Vagina (tissue), 2 donors: Measurements from ENCODE around the gene PDCD1.

Source experiments
- CTCF ChIP-seq, 3 experiments: fragments of 450-650 bp in 2 of 3; fragments of 200-600 bp in 1 of 3; sonication (generic) in 1 of 3; IDR thresholded peaks; one replicate each; pipeline ENCODE4 v1.5.1; 2017 to 2019; ENCODE audit warnings: antibody characterized with exemption in 3 of 3, mild to moderate bottlenecking in 2 of 3, moderate library complexity in 2 of 3
- POLR2A ChIP-seq, 2 donors: fragments of 450-650 bp; IDR thresholded peaks; one replicate each; pipeline ENCODE4 v1.6.1; 2017; ENCODE audit warnings: antibody characterized with exemption in 2 of 2, mild to moderate bottlenecking in 2 of 2, moderate library complexity in 2 of 2
- POLR2AphosphoS5 ChIP-seq, 2 donors: sonication (generic); formaldehyde crosslinking; IDR thresholded peaks; one replicate each; pipeline ENCODE4 v1.9.0; 2017; ENCODE audit warnings: antibody characterized with exemption in 2 of 2, mild to moderate bottlenecking in 2 of 2, low read depth in 1 of 2; ENCODE audit not compliant: insufficient read depth in 1 of 2

GRCh38 chr2:241895427-241895711 lies 36.7 kb upstream of the PDCD1 start:
- TF ChIP-seq POLR2A (IDR thresholded peaks at IDR 0.05) (no peak), CTCF (IDR thresholded peaks at IDR 0.05) (no peak), POLR2AphosphoS5 (IDR thresholded peaks at IDR 0.05; ENCODE audit: insufficient read depth in 1 of 2, low read depth in 1 of 2) (no peak)
